Activated CD8-positive, alpha-beta memory T cell treated with anti-CD3 and anti-CD28 coated beads for 4 hours (primary cell): ENCODE measurements around the gene EPB41L1.
A peak's percentile ranks its signal among the peaks of the same experiment; 100 is the strongest.

Source experiments
- DNase-seq, 2 donors: peaks; one replicate each; pipeline ENCODE4 v3.0.0-alpha.2; 2020; ENCODE audit warnings: low read depth in 2 of 2

The EPB41L1 gene

GRCh38 chr20:36193977-36194712 is 39.6 kb downstream of the EPB41L1 start:
- no peak for DNase-seq

- no peak for DNase-seq
Measured at GRCh38 chr20:36196676-36197075, 42.1 kb downstream of the EPB41L1 start.

- DNase-seq, result no peak
Measured at GRCh38 chr20:36197271-36197670, 42.7 kb downstream of the EPB41L1 start.

GRCh38 chr20:36199345-36200257 is 45.1 kb downstream of the EPB41L1 start:
- DNase-seq, result peak; percentile 49 to 53

- DNase-seq, result no peak
Measured at GRCh38 chr20:36200451-36200850, 45.9 kb downstream of the EPB41L1 start.

GRCh38 chr20:36201198-36201597 is 46.7 kb downstream of the EPB41L1 start:
- no peak for DNase-seq

GRCh38 chr20:36202891-36203338 is 48.4 kb downstream of the EPB41L1 start:
- peak; percentile 44 to 53 for DNase-seq

- DNase-seq, result no peak
Measured at GRCh38 chr20:36203861-36204260, 49.3 kb downstream of the EPB41L1 start.

- no peak for DNase-seq
Measured at GRCh38 chr20:36205026-36205425, 50.5 kb downstream of the EPB41L1 start.

GRCh38 chr20:36206068-36206467 is 51.5 kb downstream of the EPB41L1 start:
- DNase-seq, result no peak

GRCh38 chr20:36206641-36207040 is 52.1 kb downstream of the EPB41L1 start:
- no peak for DNase-seq

- DNase-seq, result no peak
Measured at GRCh38 chr20:36207602-36208001, 53.1 kb downstream of the EPB41L1 start.

GRCh38 chr20:36208257-36208656 is 53.7 kb downstream of the EPB41L1 start:
- DNase-seq, result no peak

- no peak for DNase-seq
Measured at GRCh38 chr20:36210436-36211021, 56.0 kb downstream of the EPB41L1 start.

GRCh38 chr20:36213362-36213761 is 58.8 kb downstream of the EPB41L1 start:
- no peak for DNase-seq

GRCh38 chr20:36214684-36215256 is 60.2 kb downstream of the EPB41L1 start:
- no peak for DNase-seq

- DNase-seq, result no peak
Measured at GRCh38 chr20:36215778-36216177, 61.2 kb downstream of the EPB41L1 start.

GRCh38 chr20:36216314-36217025 is 61.9 kb downstream of the EPB41L1 start:
- no peak for DNase-seq

GRCh38 chr20:36217226-36217625 is 62.7 kb downstream of the EPB41L1 start:
- DNase-seq, result no peak

- DNase-seq, result no peak
Measured at GRCh38 chr20:36218380-36219064, 64.0 kb downstream of the EPB41L1 start.
